ENCODE results near the gene IRAK1.

DNA sequence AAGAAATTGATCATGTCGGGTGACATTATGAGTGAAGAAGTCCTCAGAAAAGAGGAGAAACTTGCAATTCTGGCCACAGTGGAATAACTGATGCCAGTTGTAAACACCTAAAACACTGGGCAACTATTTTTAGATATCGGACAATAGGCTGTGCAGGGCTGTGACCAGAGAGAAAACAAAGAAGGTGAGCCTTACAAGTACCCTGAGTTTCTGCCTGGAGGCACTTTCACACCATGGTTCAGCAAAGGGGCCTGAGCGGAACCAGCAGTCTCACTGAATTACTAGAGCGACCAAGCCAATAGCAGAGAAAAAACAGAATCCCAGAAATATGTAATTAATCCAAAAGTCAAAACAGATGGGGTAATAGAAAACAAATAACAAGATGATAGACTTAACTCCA lies 11.2 kb downstream of the IRAK1 start:
- TF ChIP-seq, protein P1, sequence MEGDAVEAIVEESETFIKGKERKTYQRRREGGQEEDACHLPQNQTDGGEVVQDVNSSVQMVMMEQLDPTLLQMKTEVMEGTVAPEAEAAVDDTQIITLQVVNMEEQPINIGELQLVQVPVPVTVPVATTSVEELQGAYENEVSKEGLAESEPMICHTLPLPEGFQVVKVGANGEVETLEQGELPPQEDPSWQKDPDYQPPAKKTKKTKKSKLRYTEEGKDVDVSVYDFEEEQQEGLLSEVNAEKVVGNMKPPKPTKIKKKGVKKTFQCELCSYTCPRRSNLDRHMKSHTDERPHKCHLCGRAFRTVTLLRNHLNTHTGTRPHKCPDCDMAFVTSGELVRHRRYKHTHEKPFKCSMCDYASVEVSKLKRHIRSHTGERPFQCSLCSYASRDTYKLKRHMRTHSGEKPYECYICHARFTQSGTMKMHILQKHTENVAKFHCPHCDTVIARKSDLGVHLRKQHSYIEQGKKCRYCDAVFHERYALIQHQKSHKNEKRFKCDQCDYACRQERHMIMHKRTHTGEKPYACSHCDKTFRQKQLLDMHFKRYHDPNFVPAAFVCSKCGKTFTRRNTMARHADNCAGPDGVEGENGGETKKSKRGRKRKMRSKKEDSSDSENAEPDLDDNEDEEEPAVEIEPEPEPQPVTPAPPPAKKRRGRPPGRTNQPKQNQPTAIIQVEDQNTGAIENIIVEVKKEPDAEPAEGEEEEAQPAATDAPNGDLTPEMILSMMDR (conservative IDR thresholded peaks at IDR 0.05; ENCODE audit: low read depth, low read length), result no peak
- TF ChIP-seq EZH2 (IDR thresholded peaks at IDR 0.05; ENCODE audit: borderline replicate concordance, low read depth, low read length, poor library complexity, severe bottlenecking), result no peak
